K562 (cell line): Measurements from ENCODE around the gene SHB. TPM values are rescaled to one million over a fixed set of nuclear protein-coding genes. Genes with fewer than 3 reads are reported as not detected.
A peak's percentile ranks its signal among the peaks of the same experiment; 100 is the strongest.

Source experiments
- ATAC-seq: fragments of 200-7000 bp; cut with Tn5 transposase; 3 replicates; pipeline ENCODE4 v1.9.1; 2020; ENCODE audit warnings: moderate library complexity
- BruUV-seq: library from RNA; stranded (reverse); fragments of 400-500 nt; replicated peaks from 2 replicates; lab custom pipeline; 2021; lab: Mats Ljungman, UMichigan
- CTCF ChIA-PET: fragments of 300-600 bp; formaldehyde crosslinking; extraction: SDS; loops from one replicate; lab custom pipeline; 2021; ENCODE audit warnings: low intra/inter-chr PET ratio; lab: Yijun Ruan, JAX
- POLR2A ChIA-PET: fragments of 300-600, 350-650 bp; sonication (Branson Sonifier 250); formaldehyde crosslinking; extraction: SDS; loops from one replicate; lab custom pipeline; 2021; ENCODE audit warnings: antibody characterized with exemption, inconsistent platforms; lab: Yijun Ruan, JAX
- DNase-seq, 4 experiments: peaks; one replicate each; pipeline versions ENCODE4 v3.0.0 to v3.0.0-alpha.2; 2011 to 2018; ENCODE audit warnings: low spot score in 3 of 4, mixed read lengths in 3 of 4; ENCODE audit errors: extremely low read depth in 1 of 4
- FAIRE-seq: peaks from 2 replicates; lab custom pipeline; 2011; peaks lifted over from hg19 to GRCh38; lab: Jason Lieb, UNC
- H2AFZ ChIP-seq: 2 replicates; pipeline ENCODE4 v1.6.0; 2011; ENCODE audit warnings: low read depth, low read length, control low read depth, inconsistent platforms
- H3K27ac ChIP-seq: fragments of 200-600 bp; 3 replicates; pipeline ENCODE4 v1.8.0; 2011; ENCODE audit warnings: low read depth, mild to moderate bottlenecking, control low read depth, inconsistent platforms, low read length, moderate library complexity, mixed read lengths; ENCODE audit errors: extremely low read depth
- H3K27me3 ChIP-seq, 2 experiments: fragments of 300-600 bp in 1 of 2; 2 replicates in 1 of 2; 3 replicates in 1 of 2; pipeline versions ENCODE4 v1.6.0 to v1.8.0; 2011; ENCODE audit warnings: inconsistent platforms in 2 of 2, low read length in 2 of 2, mild to moderate bottlenecking in 1 of 2, mixed read lengths in 1 of 2, moderate library complexity in 1 of 2; ENCODE audit not compliant: control insufficient read depth in 2 of 2, insufficient read depth in 2 of 2
- H3K36me3 ChIP-seq: fragments of 300-600 bp; 3 replicates; pipeline ENCODE4 v1.8.0; 2011; ENCODE audit warnings: mild to moderate bottlenecking, low read length, inconsistent platforms; ENCODE audit not compliant: control insufficient read depth, insufficient read depth
- H3K4me1 ChIP-seq, 2 experiments: fragments of 200-600 bp in 1 of 2; replicated peaks in 1 of 2; 2 replicates in 1 of 2; 3 replicates in 1 of 2; pipeline versions ENCODE4 v1.5.1 to v1.8.0; 2011; ENCODE audit warnings: inconsistent platforms in 2 of 2, low read length in 2 of 2, mild to moderate bottlenecking in 1 of 2, mixed read lengths in 1 of 2, moderate library complexity in 1 of 2; ENCODE audit not compliant: control insufficient read depth in 2 of 2, insufficient read depth in 2 of 2
- H3K4me2 ChIP-seq: 2 replicates; pipeline ENCODE4 v1.6.1; 2011; ENCODE audit warnings: low read length, control low read depth, inconsistent platforms, mixed read lengths; ENCODE audit not compliant: insufficient read depth
- H3K4me3 ChIP-seq: fragments of 200-600 bp; sonication (generic), shearing (Covaris generic); 2 replicates; pipeline ENCODE4 v1.5.1; 2016; ENCODE audit warnings: control low read depth, inconsistent platforms
- H3K79me2 ChIP-seq: fragments of 200-600 bp; 3 replicates; pipeline ENCODE4 v1.8.0; 2011; ENCODE audit warnings: low read length, inconsistent platforms; ENCODE audit not compliant: control insufficient read depth, insufficient read depth
- H3K9ac ChIP-seq, 2 experiments: 2 replicates each; pipeline versions ENCODE4 v1.6.0 to v1.6.1; 2011; ENCODE audit warnings: low read depth in 2 of 2, low read length in 2 of 2, control low read depth in 1 of 2, inconsistent platforms in 1 of 2, mild to moderate bottlenecking in 1 of 2, mixed read lengths in 1 of 2; ENCODE audit not compliant: insufficient read depth in 1 of 2
- H3K9me1 ChIP-seq: one replicate; pipeline ENCODE4 v1.6.0; 2011; ENCODE audit warnings: inconsistent platforms, mild to moderate bottlenecking, low read length, moderate library complexity; ENCODE audit not compliant: control insufficient read depth, insufficient read depth
- H3K9me3 ChIP-seq: replicated peaks from 2 replicates; pipeline ENCODE4 v1.5.1; 2011; ENCODE audit warnings: low read depth, low read length, inconsistent platforms; ENCODE audit not compliant: control insufficient read depth, insufficient read depth
- H4K20me1 ChIP-seq: replicated peaks from 2 replicates; pipeline ENCODE4 v1.6.1; 2011; ENCODE audit warnings: low read length, inconsistent platforms, mixed read lengths; ENCODE audit not compliant: control insufficient read depth, insufficient read depth
- ADNP ChIP-seq: fragments of 200-800 bp; sonication (Bioruptor generic); IDR thresholded peaks from 2 replicates; pipeline ENCODE4 v1.6.1; 2016; ENCODE audit warnings: missing genetic modification characterization, missing compliant biosample characterization
- HNRNPLL ChIP-seq: fragments of 200-400 bp; formaldehyde crosslinking; IDR thresholded peaks from 2 replicates; pipeline ENCODE4 v1.6.1; 2017; ENCODE audit warnings: low read length, low read depth, mild to moderate bottlenecking; ENCODE audit not compliant: poor library complexity, severe bottlenecking
- KHSRP ChIP-seq: fragments of 450-650 bp; IDR thresholded peaks from 2 replicates; pipeline ENCODE4 v1.6.1; 2017
- MAFG ChIP-seq: fragments of 450-650 bp; conservative IDR thresholded peaks from 2 replicates; pipeline ENCODE4 v1.6.1; 2016; ENCODE audit warnings: missing genetic modification characterization, missing compliant biosample characterization
- MBD2 ChIP-seq: sonication (generic); IDR thresholded peaks from 2 replicates; pipeline ENCODE4 v1.6.1; 2016; ENCODE audit warnings: low read depth, borderline replicate concordance
- MYBL2 ChIP-seq, 2 experiments: fragments of 450-650 bp in 1 of 2; sonication (generic) in 1 of 2; formaldehyde crosslinking in 1 of 2; IDR thresholded peaks; 2 replicates each; pipeline versions ENCODE4 v1.6.1 to v1.8.1; 2017 to 2022; ENCODE audit warnings: borderline replicate concordance in 1 of 2, inconsistent platforms in 1 of 2, low read depth in 1 of 2, mild to moderate bottlenecking in 1 of 2, missing genetic modification reagents in 1 of 2, moderate library complexity in 1 of 2
- POLR3A ChIP-seq: IDR thresholded peaks from 2 replicates; pipeline ENCODE4 v1.6.1; 2011; ENCODE audit warnings: borderline replicate concordance, mild to moderate bottlenecking, moderate library complexity; ENCODE audit not compliant: insufficient read length, insufficient read depth; ENCODE audit errors: extremely low read depth
- RCOR1 ChIP-seq, 2 experiments: IDR thresholded peaks; 2 replicates each; pipeline ENCODE4 v1.6.1; 2012; ENCODE audit warnings: low read depth in 2 of 2, low read length in 2 of 2, borderline replicate concordance in 1 of 2, improper control_type of control experiment in 1 of 2
- TBL1XR1 ChIP-seq, 2 experiments: IDR thresholded peaks; 2 replicates each; pipeline ENCODE4 v1.6.1; 2012; ENCODE audit warnings: improper control_type of control experiment in 2 of 2, low read length in 2 of 2, mild to moderate bottlenecking in 1 of 2
- ZBTB7A ChIP-seq: IDR thresholded peaks from 2 replicates; pipeline ENCODE4 v1.6.1; 2011; ENCODE audit warnings: low read depth, mild to moderate bottlenecking, low read length, moderate library complexity, borderline replicate concordance; ENCODE audit not compliant: control insufficient read depth
- WGBS: fragments of 100-300 bp; shearing (Covaris generic); methylation state at CpG from one replicate; pipeline ENCODE4 v1.1.6; 2016; ENCODE audit warnings: low coverage, mixed read lengths; ENCODE audit not compliant: insufficient coverage; ENCODE audit errors: missing lambda C conversion rate; 5-methylcytosine and 5-hydroxymethylcytosine counted together
- in situ Hi-C: fragments of 300-500 bp; cut with MboI; formaldehyde crosslinking; loops from 4 replicates; pipeline ENCODE4 v1.15.0; 2018; ENCODE audit warnings: inconsistent platforms, mixed read lengths
- intact Hi-C: fragments of 100-400 bp; cut with micrococcal nuclease; formaldehyde crosslinking; loops from 2 replicates; pipeline ENCODE4 v1.14.2; 2022
- polyA plus RNA-seq, 8 experiments: library from polyadenylated mRNA; depleted of rRNA in 4 of 8; stranded (reverse) in 5 of 8; unstranded in 3 of 8; fragments of >200 nt; fragmentation: Nextera tagmentation in 2 of 8; fragmentation: Illumina TruSeq in 1 of 8; extraction: Ambion mirVana in 2 of 8; extraction: Trizol in 1 of 8; gene quantifications; 2 replicates each; pipeline versions ENCODE4 v1.2.1 to v1.2.3, GENCODE V29; 2011 to 2014; ENCODE audit warnings: inconsistent platforms in 1 of 8, missing spikeins in 1 of 8
- total RNA-seq, 7 experiments: library from RNA; depleted of rRNA in 6 of 7; stranded (reverse); fragments of >200 nt in 6 of 7; fragmentation: Illumina TruSeq in 2 of 7; extraction: Trizol in 2 of 7; gene quantifications; 2 replicates each; pipeline versions ENCODE4 v1.2.1 to v1.2.3, GENCODE V29; 2011 to 2021; ENCODE audit warnings: low replicate concordance in 1 of 7
- TF ChIP-seq, protein P1 (sequence below), 2 experiments: fragments of 450-650 bp in 1 of 2; sonication (generic) in 1 of 2; formaldehyde crosslinking in 1 of 2; IDR thresholded peaks; 2 replicates each; pipeline versions ENCODE4 v1.7.1 to v1.9.0; 2016 to 2022; ENCODE audit warnings: inconsistent platforms in 1 of 2, mild to moderate bottlenecking in 1 of 2, missing genetic modification reagents in 1 of 2

Gene SHB
- total and polyA plus RNA-seq, 9 of the 15 experiments (the other 6 are each of a cell fraction or from before 2014, with no cell fraction given) = 0.78 to 16.0 (median 5.3) TPM

DNA sequence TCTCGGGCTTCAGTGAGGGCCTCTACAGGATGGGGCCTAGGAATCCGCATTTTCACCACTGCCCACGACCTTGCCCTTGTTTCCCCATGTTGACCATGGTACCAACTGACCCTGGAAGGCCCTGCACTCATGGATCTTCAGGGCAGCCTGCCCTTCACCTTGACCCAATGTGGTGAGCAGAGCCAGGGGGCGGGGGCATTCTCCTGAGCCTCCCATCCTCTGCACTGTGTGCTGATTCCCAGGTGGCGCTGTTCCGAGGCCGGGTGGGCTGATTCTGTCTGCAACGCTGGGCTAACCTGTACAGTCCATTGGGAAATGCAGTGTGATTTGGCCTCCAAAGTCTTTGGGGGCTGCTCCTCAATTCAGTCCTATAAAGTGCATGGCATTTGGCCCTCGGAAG is 68.7 kb downstream of the SHB start:
- no peak overlapping the region for H3K4me3 ChIP-seq
- in situ Hi-C loops = no loop called here
- H3K4me1 ChIP-seq = peaks cover 12 to 20% of the 10 kb centered on the region in 2 experiments; a peak in 4 of 5 replicates
- H3K9me3 ChIP-seq = no peaks in the 10 kb centered on the region
- 66% methylated on average over 9 of the region's 9 CpGs for WGBS
- no peaks in the 10 kb centered on the region for H3K27me3 ChIP-seq
- H3K4me2 ChIP-seq = no peak overlapping the region
- no peak for FAIRE-seq
- peaks cover 19% of the 10 kb centered on the region; the same call in 1 of the 2 replicates for H4K20me1 ChIP-seq
- CTCF ChIA-PET = no interaction called here
- H3K9ac ChIP-seq = no peak overlapping the region
- ATAC-seq = peak; percentile 81
- DNase-seq = peak in 3 of 4 experiments; percentile 49 to 62 (median 62)
- H3K79me2 ChIP-seq = no peaks in the 10 kb centered on the region
- no peaks in the 10 kb centered on the region for H3K36me3 ChIP-seq
- H3K27ac ChIP-seq = no peak overlapping the region
- no peaks in the 10 kb centered on the region for H3K9me1 ChIP-seq
- no peak overlapping the region for H2AFZ ChIP-seq
- intact Hi-C loops = no loop called here
- POLR2A ChIA-PET = no interaction called here
- no TSS peak for BruUV-seq
- TF ChIP-seq MAFG (no peak), RCOR1 (IDR thresholded peaks at IDR 0.05; ENCODE audit: borderline replicate concordance in 1 of 2, low read depth in 2 of 2, low read length in 2 of 2) (peak in 1 of 2 experiments; percentile 19; a peak in 1 of 4 replicates), MBD2 (no peak), ADNP (tag) (no peak), MYBL2 (IDR thresholded peaks at IDR 0.05; ENCODE audit: low read depth) (no peak), MYBL2 (CRISPR knock-in tag; IDR thresholded peaks at IDR 0.05; ENCODE audit: borderline replicate concordance) (no peak), TBL1XR1 (IDR thresholded peaks at IDR 0.05; ENCODE audit: low read length in 2 of 2) (no peak), HNRNPLL (no peak), POLR3A (no peak), ZBTB7A (no peak), KHSRP (no peak)
- TF ChIP-seq, protein P1, sequence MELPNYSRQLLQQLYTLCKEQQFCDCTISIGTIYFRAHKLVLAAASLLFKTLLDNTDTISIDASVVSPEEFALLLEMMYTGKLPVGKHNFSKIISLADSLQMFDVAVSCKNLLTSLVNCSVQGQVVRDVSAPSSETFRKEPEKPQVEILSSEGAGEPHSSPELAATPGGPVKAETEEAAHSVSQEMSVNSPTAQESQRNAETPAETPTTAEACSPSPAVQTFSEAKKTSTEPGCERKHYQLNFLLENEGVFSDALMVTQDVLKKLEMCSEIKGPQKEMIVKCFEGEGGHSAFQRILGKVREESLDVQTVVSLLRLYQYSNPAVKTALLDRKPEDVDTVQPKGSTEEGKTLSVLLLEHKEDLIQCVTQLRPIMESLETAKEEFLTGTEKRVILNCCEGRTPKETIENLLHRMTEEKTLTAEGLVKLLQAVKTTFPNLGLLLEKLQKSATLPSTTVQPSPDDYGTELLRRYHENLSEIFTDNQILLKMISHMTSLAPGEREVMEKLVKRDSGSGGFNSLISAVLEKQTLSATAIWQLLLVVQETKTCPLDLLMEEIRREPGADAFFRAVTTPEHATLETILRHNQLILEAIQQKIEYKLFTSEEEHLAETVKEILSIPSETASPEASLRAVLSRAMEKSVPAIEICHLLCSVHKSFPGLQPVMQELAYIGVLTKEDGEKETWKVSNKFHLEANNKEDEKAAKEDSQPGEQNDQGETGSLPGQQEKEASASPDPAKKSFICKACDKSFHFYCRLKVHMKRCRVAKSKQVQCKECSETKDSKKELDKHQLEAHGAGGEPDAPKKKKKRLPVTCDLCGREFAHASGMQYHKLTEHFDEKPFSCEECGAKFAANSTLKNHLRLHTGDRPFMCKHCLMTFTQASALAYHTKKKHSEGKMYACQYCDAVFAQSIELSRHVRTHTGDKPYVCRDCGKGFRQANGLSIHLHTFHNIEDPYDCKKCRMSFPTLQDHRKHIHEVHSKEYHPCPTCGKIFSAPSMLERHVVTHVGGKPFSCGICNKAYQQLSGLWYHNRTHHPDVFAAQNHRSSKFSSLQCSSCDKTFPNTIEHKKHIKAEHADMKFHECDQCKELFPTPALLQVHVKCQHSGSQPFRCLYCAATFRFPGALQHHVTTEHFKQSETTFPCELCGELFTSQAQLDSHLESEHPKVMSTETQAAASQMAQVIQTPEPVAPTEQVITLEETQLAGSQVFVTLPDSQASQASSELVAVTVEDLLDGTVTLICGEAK (IDR thresholded peaks at IDR 0.05) = no peak
- TF ChIP-seq, protein P1 (CRISPR knock-in tag; IDR thresholded peaks at IDR 0.05) = no peak
